GM12892 (cell line): ENCODE measurements around the gene SOCS6.

Experiments used
- POLR2A ChIP-seq: IDR thresholded peaks from 2 replicates; pipeline ENCODE4 v1.6.1; 2011; ENCODE audit warnings: low read depth, low read length, control low read depth
- POLR2AphosphoS5 ChIP-seq: IDR thresholded peaks from 2 replicates; pipeline ENCODE4 v1.6.1; 2011; ENCODE audit warnings: low read depth, low read length, control low read depth
- TAF1 ChIP-seq: IDR thresholded peaks from 2 replicates; pipeline ENCODE4 v1.6.1; 2011; ENCODE audit warnings: low read depth, mild to moderate bottlenecking, control low read depth, low read length, borderline replicate concordance

- no peak for TF ChIP-seq POLR2AphosphoS5
- TF ChIP-seq POLR2A, result no peak
- TF ChIP-seq TAF1, result no peak
Observed at GRCh38 chr18:70314151-70314782, 25.4 kb downstream of the SOCS6 start.
